Ectodermal cell (in vitro differentiated cells): ENCODE results near the gene AUH.

Experiments
- H3K27ac ChIP-seq: 2 replicates; pipeline ENCODE4 v1.7.0; 2013; ENCODE audit warnings: mild to moderate bottlenecking, low read depth, low read length; ENCODE audit not compliant: insufficient read depth, poor library complexity, severe bottlenecking
- H3K27me3 ChIP-seq: 2 replicates; pipeline ENCODE4 v1.7.0; 2013; ENCODE audit warnings: mild to moderate bottlenecking, low read length; ENCODE audit not compliant: insufficient read depth, control insufficient read depth, poor library complexity, severe bottlenecking
- H3K36me3 ChIP-seq: one replicate; pipeline ENCODE4 v1.7.0; 2013; ENCODE audit warnings: low read length; ENCODE audit not compliant: control insufficient read depth, insufficient read depth
- H3K4me1 ChIP-seq: one replicate; pipeline ENCODE4 v1.7.0; 2013; ENCODE audit warnings: low read length; ENCODE audit not compliant: control insufficient read depth, insufficient read depth
- H3K4me3 ChIP-seq: 2 replicates; pipeline ENCODE4 v1.7.0; 2013; ENCODE audit warnings: low read depth, low read length, control low read depth; ENCODE audit not compliant: insufficient read depth
- H3K9me3 ChIP-seq: 2 replicates; pipeline ENCODE4 v1.7.0; 2013; ENCODE audit warnings: mild to moderate bottlenecking, low read length, moderate library complexity; ENCODE audit not compliant: control insufficient read depth
- WGBS, 2 experiments: methylation state at CpG; one replicate each; pipeline ENCODE4 v1.1.7; 2013; ENCODE audit warnings: missing lambda C conversion rate in 2 of 2; 5-methylcytosine and 5-hydroxymethylcytosine counted together

Gene AUH

DNA sequence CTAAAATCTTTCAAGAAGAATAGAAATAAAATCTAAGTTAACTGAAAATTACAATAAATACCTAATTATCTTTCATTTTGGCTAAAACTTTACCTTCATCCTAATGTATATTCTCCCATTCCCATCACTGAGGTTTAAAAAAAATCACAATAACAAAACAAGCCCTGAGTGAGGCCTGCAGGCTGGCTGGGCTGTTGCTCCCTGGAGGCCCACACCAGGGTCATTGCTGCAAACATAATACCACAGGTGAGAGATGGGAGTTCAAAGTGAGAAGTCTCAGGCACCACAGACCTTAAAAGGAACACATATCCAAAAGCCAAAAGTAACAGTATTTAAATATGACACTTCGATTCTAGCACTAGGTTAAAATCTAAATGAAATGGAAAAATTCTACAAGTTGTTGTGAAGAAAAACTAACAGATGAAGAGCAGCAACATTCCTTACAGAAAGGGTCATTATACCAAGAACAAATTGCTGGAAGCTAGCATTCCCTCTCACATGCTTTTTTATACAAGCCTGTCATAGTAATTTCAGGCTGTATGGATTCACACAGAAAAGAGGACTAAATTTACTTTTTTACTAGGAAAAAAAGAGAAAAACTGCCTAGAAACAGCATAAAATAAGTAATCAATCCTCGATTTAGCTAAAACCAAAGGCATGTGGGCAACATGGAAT, 57.8 kb downstream of the AUH start:
- WGBS, 2 experiments: 97 to 100% methylated on average over 1 to 2 of the region's 2 CpGs
- no peaks in the 10 kb centered on the region for H3K4me1 ChIP-seq
- no peaks in the 10 kb centered on the region for H3K27me3 ChIP-seq
- H3K27ac ChIP-seq: no peak overlapping the region
- H3K36me3 ChIP-seq: no peaks in the 10 kb centered on the region
- H3K4me3 ChIP-seq: no peak overlapping the region
- H3K9me3 ChIP-seq: no peaks in the 10 kb centered on the region

DNA sequence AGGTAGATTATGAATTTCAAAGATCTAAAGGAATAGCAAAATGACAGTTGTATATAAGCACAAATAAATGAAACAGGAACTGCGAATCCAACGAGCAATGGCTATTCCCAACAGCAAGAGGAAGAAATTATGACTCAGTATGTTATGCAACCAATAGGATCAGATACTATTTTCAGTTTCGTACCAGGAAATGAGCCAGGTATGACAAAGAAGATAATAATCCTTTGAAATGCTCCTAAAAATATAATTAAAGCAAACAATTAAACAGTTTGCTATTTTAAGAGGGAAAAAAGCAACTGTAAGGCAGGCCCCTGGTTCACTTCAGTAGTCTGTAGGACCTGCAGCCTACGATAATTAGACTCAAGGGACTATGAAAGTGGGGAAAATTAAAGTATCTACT, 58.9 kb downstream of the AUH start:
- H3K4me1 ChIP-seq: no peaks in the 10 kb centered on the region
- 96 to 100% methylated on average over 4 of the region's 4 CpGs for WGBS, 2 experiments
- no peaks in the 10 kb centered on the region for H3K9me3 ChIP-seq
- no peak overlapping the region for H3K4me3 ChIP-seq
- H3K27me3 ChIP-seq: no peaks in the 10 kb centered on the region
- H3K27ac ChIP-seq: no peak overlapping the region
- H3K36me3 ChIP-seq: no peaks in the 10 kb centered on the region

DNA sequence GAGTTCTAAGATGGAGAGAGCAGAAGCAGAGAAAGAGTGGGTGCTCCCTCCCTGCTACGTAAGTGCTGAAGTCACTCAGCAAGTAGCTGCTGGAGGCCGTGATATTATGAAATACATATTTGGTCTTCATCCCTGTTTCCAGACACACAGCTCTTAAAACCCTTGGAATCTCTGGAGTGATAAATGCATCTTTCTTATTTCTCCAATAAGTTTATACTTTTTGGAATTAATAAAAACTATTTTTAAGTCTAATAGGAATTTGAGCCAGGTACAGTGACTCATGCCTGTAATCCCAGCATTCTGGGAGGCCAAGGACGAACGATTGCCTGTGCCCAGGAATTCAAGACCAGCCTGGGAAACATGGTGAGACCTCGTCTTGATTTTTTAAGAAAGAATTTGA, 60.6 kb downstream of the AUH start:
- WGBS, 2 experiments: 94 to 97% methylated on average over 4 to 5 of the region's 5 CpGs
- no peak overlapping the region for H3K4me3 ChIP-seq

GRCh38 chr9:91298311-91298710, 63.4 kb downstream of the AUH start:
- Histone ChIP-seq H3K27ac (no peak overlapping the region), H3K36me3 (no peaks in the 10 kb centered on the region), H3K4me1 (no peaks in the 10 kb centered on the region), H3K27me3 (no peaks in the 10 kb centered on the region), H3K9me3 (no peaks in the 10 kb centered on the region), H3K4me3 (no peak overlapping the region)
- 88 to 93% methylated on average over 2 of the region's 2 CpGs for WGBS, 2 experiments

More for the DNA sequence above, 60.6 kb downstream of the AUH start:
- Histone ChIP-seq H3K36me3 (no peaks in the 10 kb centered on the region), H3K27me3 (no peaks in the 10 kb centered on the region), H3K27ac (no peak overlapping the region), H3K9me3 (no peaks in the 10 kb centered on the region), H3K4me1 (no peaks in the 10 kb centered on the region)

GRCh38 chr9:91297306-91297705, 64.4 kb downstream of the AUH start:
- Histone ChIP-seq H3K36me3 (no peaks in the 10 kb centered on the region), H3K27ac (no peak overlapping the region), H3K27me3 (no peaks in the 10 kb centered on the region), H3K4me3 (no peak overlapping the region), H3K4me1 (no peaks in the 10 kb centered on the region), H3K9me3 (no peaks in the 10 kb centered on the region)
- 92 to 96% methylated on average over 1 of the region's 1 CpG for WGBS, 2 experiments

DNA sequence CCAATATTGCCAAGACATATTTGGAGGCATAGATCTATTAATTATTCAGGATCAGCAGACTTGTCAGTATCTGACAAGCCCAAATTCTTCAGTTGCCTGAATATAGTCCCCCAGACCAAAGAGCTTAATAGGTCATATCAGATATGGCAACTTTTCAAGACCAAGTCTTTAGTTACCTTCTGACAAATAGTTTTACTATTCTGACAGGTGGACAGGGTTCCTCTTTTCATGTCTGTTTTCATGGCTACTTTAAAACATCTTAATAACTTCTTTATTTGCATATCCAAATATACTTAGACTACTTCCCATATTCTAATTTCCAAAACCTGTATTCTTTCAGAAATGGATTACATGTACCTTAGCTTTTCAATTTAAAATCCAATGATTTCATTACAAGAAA, 65.4 kb downstream of the AUH start:
- H3K4me3 ChIP-seq: no peak overlapping the region
- no peaks in the 10 kb centered on the region for H3K27me3 ChIP-seq
- H3K4me1 ChIP-seq: no peaks in the 10 kb centered on the region
- H3K27ac ChIP-seq: no peak overlapping the region
- H3K36me3 ChIP-seq: no peaks in the 10 kb centered on the region
- H3K9me3 ChIP-seq: no peaks in the 10 kb centered on the region

- Histone ChIP-seq H3K36me3 (no peaks in the 10 kb centered on the region), H3K27me3 (no peaks in the 10 kb centered on the region), H3K4me3 (no peak overlapping the region), H3K9me3 (no peaks in the 10 kb centered on the region), H3K4me1 (no peaks in the 10 kb centered on the region), H3K27ac (no peak overlapping the region)
- whole genome bisulfite sequencing, 2 experiments: 92 to 96% methylated on average over 2 of the region's 2 CpGs
Observed at GRCh38 chr9:91295357-91295756, 66.4 kb downstream of the AUH start.

GRCh38 chr9:91291866-91292265, 69.9 kb downstream of the AUH start:
- H3K36me3 ChIP-seq: no peaks in the 10 kb centered on the region
- H3K4me3 ChIP-seq: no peak overlapping the region
- 98 to 99% methylated on average over 4 of the region's 4 CpGs for WGBS, 2 experiments
- no peaks in the 10 kb centered on the region for H3K27me3 ChIP-seq
- H3K9me3 ChIP-seq: no peaks in the 10 kb centered on the region
- H3K4me1 ChIP-seq: no peaks in the 10 kb centered on the region
- H3K27ac ChIP-seq: no peak overlapping the region

DNA sequence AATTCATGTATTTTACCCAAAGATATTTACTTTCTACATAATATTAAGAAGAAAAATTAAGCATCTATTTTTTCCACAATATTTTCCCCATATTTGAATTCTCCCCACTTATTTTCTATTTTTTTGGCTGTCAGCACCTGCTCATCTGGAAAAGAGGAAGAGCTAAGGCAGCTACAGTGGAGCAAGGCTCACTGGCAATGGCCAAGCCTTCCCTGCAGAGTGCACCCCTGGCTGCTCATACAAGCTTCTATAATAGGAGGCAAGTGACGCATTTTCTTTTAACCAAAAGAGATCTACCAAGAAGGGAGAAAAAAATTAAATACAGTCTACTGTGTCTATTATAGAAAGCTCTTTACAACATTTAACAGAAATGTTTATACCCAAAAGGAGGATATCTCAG, 72.5 kb downstream of the AUH start:
- H3K4me3 ChIP-seq: no peak overlapping the region
- H3K27me3 ChIP-seq: no peaks in the 10 kb centered on the region
- no peaks in the 10 kb centered on the region for H3K4me1 ChIP-seq
- no peaks in the 10 kb centered on the region for H3K9me3 ChIP-seq
- H3K27ac ChIP-seq: peak overlapping the region; percentile 16
- no CpG with 5 or more reads among the region's 1 CpG for WGBS, 2 experiments
- H3K36me3 ChIP-seq: no peaks in the 10 kb centered on the region

DNA sequence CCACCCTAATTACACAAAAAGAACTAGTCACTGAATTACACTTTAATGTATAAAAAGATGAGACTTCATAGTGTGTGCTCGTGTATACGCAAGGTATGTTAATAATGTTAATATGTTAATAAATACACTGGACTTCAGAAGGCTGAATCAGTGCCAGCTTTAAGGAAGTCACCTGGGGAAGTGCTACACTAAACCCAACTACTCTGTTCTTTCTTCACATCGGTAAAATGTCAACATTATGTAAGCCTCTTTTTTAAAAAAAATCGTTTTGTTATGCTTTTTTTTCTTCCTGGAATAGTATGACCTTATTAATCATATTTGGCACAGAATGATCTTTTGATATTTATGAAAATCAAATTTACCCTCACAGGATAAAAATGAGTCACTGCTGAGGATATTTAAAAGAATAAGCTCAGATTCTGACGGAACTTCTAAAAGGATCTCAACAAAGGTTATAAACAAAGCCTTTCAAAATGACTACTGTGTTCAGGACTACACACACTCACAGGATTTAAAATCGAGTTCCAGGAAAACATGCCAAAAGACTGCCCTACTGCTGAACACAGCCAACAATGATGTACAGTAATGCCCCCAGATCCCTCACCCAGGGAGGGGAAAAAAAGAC, 75.9 kb downstream of the AUH start:
- no peaks in the 10 kb centered on the region for H3K36me3 ChIP-seq
- 92 to 95% methylated on average over 3 to 5 of the region's 6 CpGs for WGBS, 2 experiments
- H3K4me1 ChIP-seq: no peaks in the 10 kb centered on the region
- H3K4me3 ChIP-seq: no peak overlapping the region
- no peaks in the 10 kb centered on the region for H3K27me3 ChIP-seq
- H3K9me3 ChIP-seq: no peaks in the 10 kb centered on the region
- H3K27ac ChIP-seq: no peak overlapping the region
